Neural cell (in vitro differentiated cells): ENCODE results near the gene SLAMF6. TPM values are rescaled to one million over a fixed set of nuclear protein-coding genes. Genes with fewer than 3 reads are reported as not detected.
"Not testable (repeated sequence)": the region's sequence is repeated elsewhere in the genome, so short reads cannot be mapped to it uniquely, and the experiment has no call there.

Experiments
- H2AFZ ChIP-seq: fragments of 200-600, 300-800 bp; sonication (generic), shearing (Covaris generic); 2 replicates; pipeline ENCODE4 v1.6.0; 2014; ENCODE audit warnings: low read depth, mild to moderate bottlenecking, antibody characterized with exemption, low read length, moderate library complexity
- H3F3A ChIP-seq: fragments of 200-600 bp; shearing (Covaris generic); 2 replicates; pipeline ENCODE4 v1.6.1; 2016; ENCODE audit warnings: mild to moderate bottlenecking, moderate library complexity, mixed read lengths, antibody characterized with exemption, low read length; ENCODE audit not compliant: insufficient read depth, poor library complexity, severe bottlenecking
- H3K27ac ChIP-seq: fragments of 200-600, 300-800 bp; sonication (generic), shearing (Covaris generic); 2 replicates; pipeline ENCODE4 v1.5.1; 2014; ENCODE audit warnings: mild to moderate bottlenecking, low read length, moderate library complexity
- H3K27me3 ChIP-seq: fragments of 300-800, 200-600 bp; sonication (generic), shearing (Covaris generic); 2 replicates; pipeline ENCODE4 v1.6.0; 2014; ENCODE audit warnings: mild to moderate bottlenecking, low read depth, low read length, moderate library complexity; ENCODE audit not compliant: insufficient read depth
- H3K36me3 ChIP-seq: fragments of 300-800, 200-600 bp; sonication (generic), shearing (Covaris generic); 2 replicates; pipeline ENCODE4 v1.5.1; 2014; ENCODE audit warnings: mild to moderate bottlenecking, antibody characterized with exemption, low read length, moderate library complexity; ENCODE audit not compliant: insufficient read depth
- H3K4me2 ChIP-seq: fragments of 300-800, 200-600 bp; sonication (generic), shearing (Covaris generic); 2 replicates; pipeline ENCODE4 v1.6.0; 2014; ENCODE audit warnings: mild to moderate bottlenecking, low read length
- H3K4me3 ChIP-seq: fragments of 300-800, 200-600 bp; sonication (generic), shearing (Covaris generic); 2 replicates; pipeline ENCODE4 v1.5.1; 2014; ENCODE audit warnings: mild to moderate bottlenecking, low read length, moderate library complexity
- H3K79me2 ChIP-seq: fragments of 200-600 bp; shearing (Covaris generic); replicated peaks from 2 replicates; pipeline ENCODE4 v1.6.0; 2014; ENCODE audit warnings: mild to moderate bottlenecking, low read length, moderate library complexity; ENCODE audit not compliant: insufficient read depth
- H3K9ac ChIP-seq: fragments of 300-800, 200-600 bp; sonication (generic), shearing (Covaris generic); 2 replicates; pipeline ENCODE4 v1.6.1; 2016; ENCODE audit warnings: mild to moderate bottlenecking, low read length, mixed read lengths
- H3K9me2 ChIP-seq: fragments of 200-600 bp; shearing (Covaris generic); 2 replicates; pipeline ENCODE4 v1.6.1; 2016; ENCODE audit warnings: mild to moderate bottlenecking, low read length, mixed read lengths; ENCODE audit not compliant: insufficient read depth
- H3K9me3 ChIP-seq: fragments of 200-600, 300-800 bp; sonication (generic), shearing (Covaris generic); 2 replicates; pipeline ENCODE4 v1.6.1; 2016; ENCODE audit warnings: mild to moderate bottlenecking, mixed run types, low read length, moderate library complexity, mixed read lengths
- H4K20me1 ChIP-seq: fragments of 200-600 bp; shearing (Covaris generic); 2 replicates; pipeline ENCODE4 v1.6.1; 2016; ENCODE audit warnings: mild to moderate bottlenecking, mixed run types; ENCODE audit not compliant: insufficient read depth
- EP300 ChIP-seq: fragments of 450-650 bp; conservative IDR thresholded peaks from 2 replicates; pipeline ENCODE4 v1.6.1; 2014; ENCODE audit warnings: antibody characterized with exemption, mild to moderate bottlenecking, moderate library complexity; ENCODE audit not compliant: poor library complexity, severe bottlenecking
- EZH2 ChIP-seq: fragments of 200-600, 300-800 bp; shearing (Covaris generic), sonication (generic); IDR thresholded peaks from 2 replicates; pipeline ENCODE4 v1.6.1; 2014; ENCODE audit warnings: antibody characterized with exemption, low read length, borderline replicate concordance, mild to moderate bottlenecking; ENCODE audit not compliant: insufficient read depth, poor library complexity, severe bottlenecking
- MXI1 ChIP-seq: fragments of 450-650 bp; conservative IDR thresholded peaks from 2 replicates; pipeline ENCODE4 v1.6.1; 2014; ENCODE audit warnings: antibody characterized with exemption, mild to moderate bottlenecking; ENCODE audit not compliant: poor library complexity, severe bottlenecking
- POLR2AphosphoS5 ChIP-seq: IDR thresholded peaks from 2 replicates; pipeline ENCODE4 v1.6.1; 2012
- RAD21 ChIP-seq: fragments of 450-650 bp; conservative IDR thresholded peaks from 2 replicates; pipeline ENCODE4 v1.6.1; 2014; ENCODE audit warnings: antibody characterized with exemption, mild to moderate bottlenecking, moderate library complexity
- SMC3 ChIP-seq: fragments of 450-650 bp; conservative IDR thresholded peaks from 2 replicates; pipeline ENCODE4 v1.6.1; 2014; ENCODE audit warnings: antibody characterized with exemption, mild to moderate bottlenecking, moderate library complexity; ENCODE audit not compliant: poor library complexity
- TAF1 ChIP-seq: IDR thresholded peaks from 2 replicates; pipeline ENCODE4 v1.6.1; 2012; ENCODE audit warnings: low read depth
- polyA plus RNA-seq: library from polyadenylated mRNA; depleted of rRNA; stranded (reverse); fragments of >200 nt; gene quantifications from 2 replicates; pipeline ENCODE4 v1.2.3, GENCODE V29; 2014
- TF ChIP-seq, protein P1 (sequence below): IDR thresholded peaks from 2 replicates; pipeline ENCODE4 v1.6.1; 2012; ENCODE audit warnings: borderline replicate concordance
- TF ChIP-seq, protein P2 (sequence below): fragments of 450-650 bp; IDR thresholded peaks from 2 replicates; pipeline ENCODE4 v1.5.1; 2014; ENCODE audit warnings: antibody characterized with exemption, mild to moderate bottlenecking, moderate library complexity; ENCODE audit not compliant: poor library complexity, severe bottlenecking

SLAMF6 gene
- polyA plus RNA-seq, 1 donor from 2014 or later: not detected

DNA sequence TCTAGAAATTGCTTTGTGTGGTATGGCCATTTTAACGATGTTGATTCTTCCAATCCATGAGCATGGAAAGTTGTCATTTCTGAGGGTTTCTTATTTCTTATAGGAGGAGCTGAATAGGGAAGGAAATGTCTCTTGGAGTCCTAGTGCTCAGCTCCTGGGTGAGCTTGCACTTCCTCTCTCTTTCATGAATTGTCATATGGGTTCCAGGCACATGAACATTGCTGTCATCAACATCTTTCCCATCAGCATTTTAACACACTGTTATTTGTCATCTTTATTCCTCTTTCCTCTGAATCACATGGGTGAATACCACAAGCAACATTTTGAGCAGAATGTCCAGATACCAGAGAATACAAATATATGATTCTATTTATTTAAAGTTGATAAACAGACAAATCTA lies 23.4 kb downstream of the SLAMF6 start:
- H3K9ac ChIP-seq: no peak overlapping the region
- H3F3A ChIP-seq: no peaks in the 10 kb centered on the region
- H2AFZ ChIP-seq: no peak overlapping the region
- TF ChIP-seq MXI1: no peak
- no peak for TF ChIP-seq EP300
- no peak for TF ChIP-seq POLR2AphosphoS5
- TF ChIP-seq RAD21: no peak
- TF ChIP-seq SMC3: no peak
- TF ChIP-seq TAF1: no peak
- TF ChIP-seq, protein P1, sequence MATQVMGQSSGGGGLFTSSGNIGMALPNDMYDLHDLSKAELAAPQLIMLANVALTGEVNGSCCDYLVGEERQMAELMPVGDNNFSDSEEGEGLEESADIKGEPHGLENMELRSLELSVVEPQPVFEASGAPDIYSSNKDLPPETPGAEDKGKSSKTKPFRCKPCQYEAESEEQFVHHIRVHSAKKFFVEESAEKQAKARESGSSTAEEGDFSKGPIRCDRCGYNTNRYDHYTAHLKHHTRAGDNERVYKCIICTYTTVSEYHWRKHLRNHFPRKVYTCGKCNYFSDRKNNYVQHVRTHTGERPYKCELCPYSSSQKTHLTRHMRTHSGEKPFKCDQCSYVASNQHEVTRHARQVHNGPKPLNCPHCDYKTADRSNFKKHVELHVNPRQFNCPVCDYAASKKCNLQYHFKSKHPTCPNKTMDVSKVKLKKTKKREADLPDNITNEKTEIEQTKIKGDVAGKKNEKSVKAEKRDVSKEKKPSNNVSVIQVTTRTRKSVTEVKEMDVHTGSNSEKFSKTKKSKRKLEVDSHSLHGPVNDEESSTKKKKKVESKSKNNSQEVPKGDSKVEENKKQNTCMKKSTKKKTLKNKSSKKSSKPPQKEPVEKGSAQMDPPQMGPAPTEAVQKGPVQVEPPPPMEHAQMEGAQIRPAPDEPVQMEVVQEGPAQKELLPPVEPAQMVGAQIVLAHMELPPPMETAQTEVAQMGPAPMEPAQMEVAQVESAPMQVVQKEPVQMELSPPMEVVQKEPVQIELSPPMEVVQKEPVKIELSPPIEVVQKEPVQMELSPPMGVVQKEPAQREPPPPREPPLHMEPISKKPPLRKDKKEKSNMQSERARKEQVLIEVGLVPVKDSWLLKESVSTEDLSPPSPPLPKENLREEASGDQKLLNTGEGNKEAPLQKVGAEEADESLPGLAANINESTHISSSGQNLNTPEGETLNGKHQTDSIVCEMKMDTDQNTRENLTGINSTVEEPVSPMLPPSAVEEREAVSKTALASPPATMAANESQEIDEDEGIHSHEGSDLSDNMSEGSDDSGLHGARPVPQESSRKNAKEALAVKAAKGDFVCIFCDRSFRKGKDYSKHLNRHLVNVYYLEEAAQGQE: no peak
- TF ChIP-seq, protein P2, sequence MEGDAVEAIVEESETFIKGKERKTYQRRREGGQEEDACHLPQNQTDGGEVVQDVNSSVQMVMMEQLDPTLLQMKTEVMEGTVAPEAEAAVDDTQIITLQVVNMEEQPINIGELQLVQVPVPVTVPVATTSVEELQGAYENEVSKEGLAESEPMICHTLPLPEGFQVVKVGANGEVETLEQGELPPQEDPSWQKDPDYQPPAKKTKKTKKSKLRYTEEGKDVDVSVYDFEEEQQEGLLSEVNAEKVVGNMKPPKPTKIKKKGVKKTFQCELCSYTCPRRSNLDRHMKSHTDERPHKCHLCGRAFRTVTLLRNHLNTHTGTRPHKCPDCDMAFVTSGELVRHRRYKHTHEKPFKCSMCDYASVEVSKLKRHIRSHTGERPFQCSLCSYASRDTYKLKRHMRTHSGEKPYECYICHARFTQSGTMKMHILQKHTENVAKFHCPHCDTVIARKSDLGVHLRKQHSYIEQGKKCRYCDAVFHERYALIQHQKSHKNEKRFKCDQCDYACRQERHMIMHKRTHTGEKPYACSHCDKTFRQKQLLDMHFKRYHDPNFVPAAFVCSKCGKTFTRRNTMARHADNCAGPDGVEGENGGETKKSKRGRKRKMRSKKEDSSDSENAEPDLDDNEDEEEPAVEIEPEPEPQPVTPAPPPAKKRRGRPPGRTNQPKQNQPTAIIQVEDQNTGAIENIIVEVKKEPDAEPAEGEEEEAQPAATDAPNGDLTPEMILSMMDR: no peak
- no peak for TF ChIP-seq EZH2
- H4K20me1 ChIP-seq: no peaks in the 10 kb centered on the region
- no peak overlapping the region for H3K27ac ChIP-seq
- H3K4me3 ChIP-seq: no peak overlapping the region
- no peaks in the 10 kb centered on the region for H3K9me3 ChIP-seq
- H3K4me2 ChIP-seq: no peak overlapping the region
- H3K79me2 ChIP-seq: no peaks in the 10 kb centered on the region
- H3K36me3 ChIP-seq: no peaks in the 10 kb centered on the region
- no peaks in the 10 kb centered on the region for H3K27me3 ChIP-seq
- no peaks in the 10 kb centered on the region for H3K9me2 ChIP-seq

DNA sequence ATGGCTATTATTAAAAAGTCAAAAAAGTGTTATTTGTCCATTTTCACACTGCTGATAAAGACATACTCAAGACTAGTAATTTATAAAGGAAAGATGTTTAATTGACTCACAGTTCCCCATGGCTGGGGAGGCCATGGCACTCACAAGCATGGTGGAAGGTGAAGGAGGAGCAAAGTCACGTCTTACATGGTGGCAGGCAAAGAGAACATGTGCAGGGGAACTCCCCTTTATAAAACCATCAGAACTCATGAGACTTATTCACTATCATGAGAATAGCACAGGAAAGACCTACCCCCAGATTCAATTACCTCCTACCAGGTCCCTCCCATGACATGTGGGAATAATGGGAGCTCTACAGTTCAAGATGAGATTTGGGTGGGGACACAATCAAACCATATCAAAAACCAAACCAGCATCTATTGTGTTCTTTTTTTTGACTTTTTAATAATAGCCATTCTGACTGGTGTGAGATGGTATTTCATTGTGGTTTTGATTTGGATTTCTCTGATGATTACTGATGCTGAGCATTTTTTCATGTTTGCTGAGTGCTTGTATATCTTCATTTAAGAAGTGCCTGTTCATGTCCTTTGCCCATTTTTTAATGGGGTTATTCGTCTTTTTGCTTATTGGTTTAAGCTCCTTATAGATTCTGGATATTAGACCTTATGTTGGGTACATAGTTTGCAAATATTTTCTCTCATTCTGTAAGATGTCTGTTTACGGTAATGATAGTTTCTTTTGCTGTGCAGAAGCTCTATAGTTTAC lies 24.6 kb downstream of the SLAMF6 start:
- not testable (repeated sequence) for H3K36me3 ChIP-seq, H3K79me2 ChIP-seq, H3K27me3 ChIP-seq, H3K9me2 ChIP-seq, H3K27ac ChIP-seq, H4K20me1 ChIP-seq, H3K9ac ChIP-seq, H3K4me2 ChIP-seq, H3F3A ChIP-seq, H3K4me3 ChIP-seq, H3K9me3 ChIP-seq, H2AFZ ChIP-seq

DNA sequence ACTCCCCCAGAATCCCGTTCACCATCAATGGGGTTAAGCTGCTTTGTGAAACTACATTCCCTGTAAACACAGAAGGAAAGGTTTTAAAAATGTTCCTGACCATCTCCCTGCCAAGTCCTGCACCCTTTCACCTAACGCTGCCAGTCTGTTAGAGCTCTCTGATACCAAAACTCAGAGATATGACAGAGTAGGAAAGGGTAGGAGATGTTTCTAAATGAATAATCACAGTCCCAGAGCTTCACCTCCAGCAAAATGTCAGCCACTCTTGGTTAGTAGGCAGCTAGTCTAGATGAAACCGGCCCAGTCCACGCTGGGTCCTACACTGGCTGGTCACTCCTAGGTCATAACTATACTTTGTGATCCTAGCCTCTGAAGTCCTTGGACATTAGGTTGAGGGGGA lies 26.7 kb downstream of the SLAMF6 start:
- Histone ChIP-seq H4K20me1 (no peaks in the 10 kb centered on the region), H3K9me2 (no peaks in the 10 kb centered on the region), H3K4me2 (no peak overlapping the region), H3K36me3 (no peaks in the 10 kb centered on the region), H3K27ac (no peak overlapping the region), H3K79me2 (no peaks in the 10 kb centered on the region), H2AFZ (no peak overlapping the region), H3K27me3 (no peaks in the 10 kb centered on the region), H3K9me3 (no peaks in the 10 kb centered on the region), H3F3A (no peaks in the 10 kb centered on the region), H3K9ac (no peak overlapping the region), H3K4me3 (no peak overlapping the region)
- TF ChIP-seq, protein P1: no peak
- TF ChIP-seq EP300 (no peak), SMC3 (no peak), POLR2AphosphoS5 (no peak), MXI1 (no peak), RAD21 (no peak), TAF1 (no peak), EZH2 (no peak)
- TF ChIP-seq, protein P2: no peak
